Liver (tissue), 9 donors: Measurements from ENCODE around the gene SPATA13. TPM values are rescaled to one million over a fixed set of nuclear protein-coding genes. Genes with fewer than 3 reads are reported as not detected.

ENCODE experiments used
- DNase-seq: peaks from one replicate; pipeline ENCODE4 v3.0.0-alpha.2; 2017; ENCODE audit warnings: low spot score
- H3K27ac ChIP-seq, 2 donors: one replicate each; pipeline ENCODE4 v1.7.0; 2013; ENCODE audit warnings: inconsistent platforms in 2 of 2, low read length in 2 of 2, control low read depth in 1 of 2, low read depth in 1 of 2, mild to moderate bottlenecking in 1 of 2
- H3K27me3 ChIP-seq, 4 donors: one replicate each; pipeline versions ENCODE4 v1.6.1 to v1.7.0; 2013; ENCODE audit warnings: low read length in 3 of 4, inconsistent platforms in 1 of 4, mild to moderate bottlenecking in 1 of 4, moderate library complexity in 1 of 4; ENCODE audit not compliant: control insufficient read depth in 4 of 4, insufficient read depth in 4 of 4
- H3K36me3 ChIP-seq, 4 donors: one replicate each; pipeline versions ENCODE4 v1.6.1 to v1.7.0; 2013; ENCODE audit warnings: low read length in 3 of 4, mild to moderate bottlenecking in 3 of 4, low read depth in 1 of 4, moderate library complexity in 1 of 4; ENCODE audit not compliant: control insufficient read depth in 4 of 4, insufficient read depth in 3 of 4
- H3K4me1 ChIP-seq, 4 donors: one replicate each; pipeline versions ENCODE4 v1.6.1 to v1.7.0; 2013; ENCODE audit warnings: low read length in 3 of 4, mild to moderate bottlenecking in 3 of 4, moderate library complexity in 1 of 4; ENCODE audit not compliant: control insufficient read depth in 4 of 4, insufficient read depth in 4 of 4
- H3K4me3 ChIP-seq, 3 donors: one replicate each; pipeline versions ENCODE4 v1.6.1 to v1.7.0; 2013; ENCODE audit warnings: low read length in 3 of 3, control low read depth in 1 of 3, low read depth in 1 of 3, mild to moderate bottlenecking in 1 of 3
- H3K9ac ChIP-seq, 2 donors: one replicate each; pipeline ENCODE4 v1.7.0; 2013; ENCODE audit warnings: low read length in 2 of 2, mild to moderate bottlenecking in 2 of 2, moderate library complexity in 2 of 2, control low read depth in 1 of 2, low read depth in 1 of 2
- H3K9me3 ChIP-seq, 4 donors: one replicate each; pipeline versions ENCODE4 v1.6.1 to v1.7.0; 2013; ENCODE audit warnings: low read length in 3 of 4; ENCODE audit not compliant: control insufficient read depth in 4 of 4
- CTCF ChIP-seq: fragments of 150-350 bp; IDR thresholded peaks from 2 replicates; pipeline ENCODE4 v1.5.1; 2017; ENCODE audit warnings: improper control_type of control experiment, low read depth, low read length; ENCODE audit not compliant: missing input control
- FOXA2 ChIP-seq: IDR thresholded peaks from 2 replicates; pipeline ENCODE4 v1.6.1; 2016; ENCODE audit warnings: antibody characterized with exemption
- GABPA ChIP-seq, 2 donors: IDR thresholded peaks in 1 of 2; conservative IDR thresholded peaks in 1 of 2; 2 replicates each; pipeline ENCODE4 v1.6.1; 2016; ENCODE audit warnings: antibody characterized with exemption in 2 of 2, mild to moderate bottlenecking in 1 of 2, moderate library complexity in 1 of 2
- HNF4A ChIP-seq, 2 donors: conservative IDR thresholded peaks; 2 replicates each; pipeline ENCODE4 v1.6.1; 2016; ENCODE audit warnings: antibody characterized with exemption in 2 of 2, mild to moderate bottlenecking in 2 of 2
- JUND ChIP-seq, 2 donors: IDR thresholded peaks; 2 replicates each; pipeline ENCODE4 v1.6.1; 2016; ENCODE audit warnings: antibody characterized with exemption in 2 of 2
- MAX ChIP-seq: IDR thresholded peaks from 2 replicates; pipeline ENCODE4 v1.6.1; 2016; ENCODE audit warnings: antibody characterized with exemption
- RAD21 ChIP-seq, 2 donors: IDR thresholded peaks; 2 replicates each; pipeline ENCODE4 v1.6.1; 2016; ENCODE audit warnings: antibody characterized with exemption in 2 of 2, mild to moderate bottlenecking in 2 of 2
- REST ChIP-seq: IDR thresholded peaks from 2 replicates; pipeline ENCODE4 v1.6.1; 2016; ENCODE audit warnings: antibody characterized with exemption, mild to moderate bottlenecking
- RXRA ChIP-seq, 2 donors: IDR thresholded peaks; 2 replicates each; pipeline ENCODE4 v1.6.1; 2017 to 2018; ENCODE audit warnings: antibody characterized with exemption in 2 of 2, mild to moderate bottlenecking in 1 of 2
- SP1 ChIP-seq: IDR thresholded peaks from 2 replicates; pipeline ENCODE4 v1.6.1; 2018; ENCODE audit warnings: antibody characterized with exemption, mild to moderate bottlenecking
- YY1 ChIP-seq: IDR thresholded peaks from 2 replicates; pipeline ENCODE4 v1.6.1; 2016; ENCODE audit warnings: antibody characterized with exemption, mild to moderate bottlenecking
- ZBTB33 ChIP-seq: IDR thresholded peaks from 2 replicates; pipeline ENCODE4 v1.6.1; 2016; ENCODE audit warnings: antibody characterized with exemption
- WGBS: extraction: QIAGEN DNeasy Blood & Tissue Kit; methylation state at CpG from one replicate; pipeline ENCODE4 v1.1.7; 2013; 5-methylcytosine and 5-hydroxymethylcytosine counted together
- polyA plus RNA-seq, 2 donors: library from polyadenylated mRNA; stranded (reverse) in 1 of 2; unstranded in 1 of 2; fragments of 200-250 nt in 1 of 2; fragments of >200 nt in 1 of 2; fragmentation: Nextera tagmentation in 1 of 2; extraction: Ambion mirVana in 1 of 2; gene quantifications; one replicate each; pipeline versions ENCODE4 v1.2.1 to v1.2.3, GENCODE V29; 2013 to 2015
- total RNA-seq, 2 donors: library from RNA; depleted of rRNA; stranded (reverse); fragments of >200 nt; gene quantifications; one replicate each; pipeline ENCODE4 v1.2.3, GENCODE V29; 2014
- TF ChIP-seq, protein P1 (sequence below): IDR thresholded peaks from 2 replicates; pipeline ENCODE4 v1.6.1; 2016; ENCODE audit warnings: antibody characterized with exemption
- donor health status: healthy.
- donor health status: healthy.
- donor health status: healthy.
- donor health status: healthy.
- donor health status: healthy.

Gene SPATA13
- total and polyA plus RNA-seq, 4 donors = 10.0 to 57.6 (median 20.4) TPM

DNA sequence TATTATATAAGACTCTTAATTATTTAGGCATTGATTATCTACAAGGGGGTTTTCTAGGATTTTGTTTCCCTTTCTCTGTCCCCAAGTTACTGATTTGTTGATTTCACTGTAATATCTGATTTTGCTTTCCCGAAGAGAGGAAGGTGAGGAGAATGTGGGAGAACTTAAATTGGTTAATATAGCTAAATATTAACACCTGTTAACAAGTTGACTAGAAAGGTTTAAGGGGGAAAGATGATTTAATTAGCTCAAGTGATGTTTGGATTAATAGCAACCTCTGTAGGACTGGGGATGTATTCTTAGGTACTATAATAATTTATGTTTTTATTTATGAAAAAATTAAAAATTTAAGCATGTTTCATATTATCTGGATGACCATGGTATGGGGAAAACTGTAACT lies 35.1 kb downstream of the SPATA13 start:
- peaks cover 2 to 44% (median 25%) of the 10 kb centered on the region in 4 donors for H3K4me1 ChIP-seq
- TF ChIP-seq MAX (no peak), RAD21 (IDR thresholded peaks at IDR 0.05) (peak in 1 of 2 donors; percentile 17)
- no peaks in the 10 kb centered on the region for H3K9me3 ChIP-seq
- H3K9ac ChIP-seq = no peak overlapping the region
- no peak for DNase-seq
- no peaks in the 10 kb centered on the region for H3K27me3 ChIP-seq
- 26% methylated on average over 1 of the region's 1 CpG for WGBS
- H3K27ac ChIP-seq = peak overlapping the region; percentile 22 to 25
- no peak overlapping the region for H3K4me3 ChIP-seq
- H3K36me3 ChIP-seq = no peaks in the 10 kb centered on the region

DNA sequence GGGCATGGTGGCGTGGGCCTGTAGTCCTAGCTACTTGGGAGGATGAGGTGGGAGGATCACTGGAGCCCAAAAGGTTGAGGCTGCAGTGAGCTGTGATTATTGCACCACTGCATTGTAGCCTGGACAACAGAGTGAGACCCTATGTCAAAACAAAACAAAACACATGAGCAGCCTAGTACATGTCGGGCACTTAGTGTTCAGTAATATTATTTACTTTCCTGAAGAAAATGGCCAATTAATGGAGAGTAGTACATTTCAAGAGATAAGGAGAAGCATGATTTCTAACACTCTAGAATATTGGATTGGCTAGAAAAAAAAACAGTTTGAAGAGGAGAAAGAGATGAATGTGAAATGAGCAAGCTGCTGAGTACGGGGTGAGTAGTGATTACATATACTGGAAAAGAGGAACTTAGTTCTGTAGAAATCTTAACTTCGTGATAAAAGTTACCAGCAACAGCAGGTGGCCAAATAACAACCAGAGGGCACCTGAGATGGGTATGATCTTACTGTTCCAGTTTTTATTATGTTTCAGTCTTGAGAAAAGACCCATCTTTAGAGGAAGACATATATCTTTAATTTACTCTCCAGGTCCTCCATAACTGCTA lies 36.2 kb downstream of the SPATA13 start:
- Histone ChIP-seq H3K9me3 (no peaks in the 10 kb centered on the region), H3K9ac (no peak overlapping the region), H3K36me3 (no peaks in the 10 kb centered on the region), H3K4me1 (peaks cover 2 to 52% (median 28%) of the 10 kb centered on the region in 4 donors), H3K27me3 (no peaks in the 10 kb centered on the region), H3K27ac (peak overlapping the region in 1 of 2 donors; percentile 44), H3K4me3 (no peak overlapping the region)
- 44% methylated on average over 4 of the region's 4 CpGs for WGBS
- TF ChIP-seq, protein P1, sequence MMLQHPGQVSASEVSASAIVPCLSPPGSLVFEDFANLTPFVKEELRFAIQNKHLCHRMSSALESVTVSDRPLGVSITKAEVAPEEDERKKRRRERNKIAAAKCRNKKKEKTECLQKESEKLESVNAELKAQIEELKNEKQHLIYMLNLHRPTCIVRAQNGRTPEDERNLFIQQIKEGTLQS = no peak
- TF ChIP-seq MAX = no peak
- no peak for TF ChIP-seq GABPA (IDR thresholded peaks at IDR 0.05 in 1 of 2, conservative IDR thresholded peaks at IDR 0.05 in 1 of 2)
- no peak for TF ChIP-seq RXRA (IDR thresholded peaks at IDR 0.05)
- TF ChIP-seq YY1 = no peak
- TF ChIP-seq FOXA2 = no peak
- no peak for TF ChIP-seq HNF4A (conservative IDR thresholded peaks at IDR 0.05)
- TF ChIP-seq JUND (IDR thresholded peaks at IDR 0.05) = no peak
- TF ChIP-seq CTCF = no peak
- DNase-seq = no peak

GRCh38 chr13:24199016-24199415 lies 38.5 kb downstream of the SPATA13 start:
- Histone ChIP-seq H3K36me3 (no peaks in the 10 kb centered on the region), H3K9me3 (no peaks in the 10 kb centered on the region), H3K27me3 (no peaks in the 10 kb centered on the region), H3K27ac (no peak overlapping the region), H3K4me3 (no peak overlapping the region), H3K9ac (no peak overlapping the region), H3K4me1 (peaks cover 6 to 63% (median 41%) of the 10 kb centered on the region in 4 donors)
- DNase-seq = no peak
- WGBS = 92% methylated on average over 9 of the region's 9 CpGs
- TF ChIP-seq JUND (IDR thresholded peaks at IDR 0.05) (no peak), ZBTB33 (no peak), SP1 (no peak), RAD21 (IDR thresholded peaks at IDR 0.05) (no peak), HNF4A (conservative IDR thresholded peaks at IDR 0.05) (no peak), REST (no peak), CTCF (no peak), GABPA (IDR thresholded peaks at IDR 0.05 in 1 of 2, conservative IDR thresholded peaks at IDR 0.05 in 1 of 2) (no peak)
